HepG2 (cell line): ENCODE results near the gene SLC43A1. TPM values are rescaled to one million over a fixed set of nuclear protein-coding genes. Genes with fewer than 3 reads are reported as not detected.

Experiments used
- NFYC ChIP-seq: IDR thresholded peaks from 2 replicates; pipeline ENCODE4 v1.6.1; 2016; ENCODE audit warnings: missing genetic modification reagents, missing compliant biosample characterization
- RCOR2 ChIP-seq: IDR thresholded peaks from 2 replicates; pipeline ENCODE4 v1.6.1; 2016; ENCODE audit warnings: missing biosample characterization, missing genetic modification reagents
- RFXANK ChIP-seq: IDR thresholded peaks from 2 replicates; pipeline ENCODE4 v1.6.1; 2016
- SOX13 ChIP-seq, 3 experiments: fragments of 450-650 bp in 1 of 3; sonication (generic) in 1 of 3; formaldehyde crosslinking in 1 of 3; IDR thresholded peaks in 2 of 3; conservative IDR thresholded peaks in 1 of 3; 2 replicates each; pipeline versions ENCODE4 v1.5.0 to v1.6.1; 2016 to 2020; ENCODE audit warnings: antibody characterized with exemption in 1 of 3, mild to moderate bottlenecking in 1 of 3, missing compliant biosample characterization in 1 of 3, missing genetic modification reagents in 1 of 3, moderate library complexity in 1 of 3
- TBL1XR1 ChIP-seq: fragments of 150-350 bp; IDR thresholded peaks from 2 replicates; pipeline ENCODE4 v1.6.1; 2014; ENCODE audit warnings: borderline replicate concordance, low read length; ENCODE audit not compliant: partially characterized antibody
- TOE1 ChIP-seq: sonication (generic); formaldehyde crosslinking; IDR thresholded peaks from 2 replicates; pipeline ENCODE4 v1.4.0; 2020; ENCODE audit warnings: mild to moderate bottlenecking, missing genetic modification reagents
- ZNF530 ChIP-seq: sonication (generic); formaldehyde crosslinking; IDR thresholded peaks from 2 replicates; pipeline ENCODE4 v1.5.0; 2020; ENCODE audit warnings: low read depth, mild to moderate bottlenecking, missing genetic modification reagents
- polyA plus RNA-seq, 8 experiments: library from polyadenylated mRNA; depleted of rRNA in 3 of 8; stranded (reverse) in 7 of 8; unstranded in 1 of 8; fragments of >200 nt; fragmentation: Illumina TruSeq in 4 of 8; extraction: Trizol in 4 of 8; gene quantifications; 2 replicates each; pipeline versions ENCODE4 v1.2.1 to v1.2.3, GENCODE V29; 2011 to 2016; ENCODE audit warnings: low read depth in 4 of 8, missing spikeins in 1 of 8, mixed read lengths in 1 of 8; ENCODE audit not compliant: insufficient read depth in 1 of 8
- total RNA-seq, 5 experiments: library from RNA; depleted of rRNA; stranded (reverse); fragments of >200 nt; fragmentation: Illumina TruSeq; extraction: Trizol; gene quantifications; 2 replicates each; pipeline ENCODE4 v1.2.3, GENCODE V29; 2016; ENCODE audit warnings: low read depth in 1 of 5
- TF ChIP-seq, protein P1 (sequence below): sonication (generic); formaldehyde crosslinking; IDR thresholded peaks from 2 replicates; pipeline ENCODE4 v1.5.0; 2020; ENCODE audit warnings: missing genetic modification reagents
- TF ChIP-seq, protein P2 (sequence below): sonication (generic); formaldehyde crosslinking; IDR thresholded peaks from 2 replicates; pipeline ENCODE4 v1.5.0; 2020; ENCODE audit warnings: missing genetic modification reagents
- TF ChIP-seq, protein P3 (sequence below): sonication (generic); formaldehyde crosslinking; IDR thresholded peaks from 2 replicates; pipeline ENCODE4 v1.4.0; 2020; ENCODE audit warnings: missing genetic modification reagents
- TF ChIP-seq, protein P4 (sequence below): sonication (generic); formaldehyde crosslinking; IDR thresholded peaks from 2 replicates; pipeline ENCODE4 v1.5.1; 2020; ENCODE audit warnings: missing genetic modification reagents, mild to moderate bottlenecking, borderline replicate concordance
- TF ChIP-seq, protein P5 (sequence below): sonication (generic); formaldehyde crosslinking; IDR thresholded peaks from 2 replicates; pipeline ENCODE4 v1.4.0; 2020; ENCODE audit warnings: missing genetic modification reagents
- TF ChIP-seq, protein P6 (sequence below): sonication (generic); formaldehyde crosslinking; IDR thresholded peaks from 2 replicates; pipeline ENCODE4 v1.4.0; 2020; ENCODE audit warnings: low read depth, missing genetic modification reagents

SLC43A1 gene
- total and polyA plus RNA-seq, 2 of the 13 experiments (the other 11 are each of a cell fraction or from before 2014, with no cell fraction given), result 72.3 to 87.6 TPM

DNA sequence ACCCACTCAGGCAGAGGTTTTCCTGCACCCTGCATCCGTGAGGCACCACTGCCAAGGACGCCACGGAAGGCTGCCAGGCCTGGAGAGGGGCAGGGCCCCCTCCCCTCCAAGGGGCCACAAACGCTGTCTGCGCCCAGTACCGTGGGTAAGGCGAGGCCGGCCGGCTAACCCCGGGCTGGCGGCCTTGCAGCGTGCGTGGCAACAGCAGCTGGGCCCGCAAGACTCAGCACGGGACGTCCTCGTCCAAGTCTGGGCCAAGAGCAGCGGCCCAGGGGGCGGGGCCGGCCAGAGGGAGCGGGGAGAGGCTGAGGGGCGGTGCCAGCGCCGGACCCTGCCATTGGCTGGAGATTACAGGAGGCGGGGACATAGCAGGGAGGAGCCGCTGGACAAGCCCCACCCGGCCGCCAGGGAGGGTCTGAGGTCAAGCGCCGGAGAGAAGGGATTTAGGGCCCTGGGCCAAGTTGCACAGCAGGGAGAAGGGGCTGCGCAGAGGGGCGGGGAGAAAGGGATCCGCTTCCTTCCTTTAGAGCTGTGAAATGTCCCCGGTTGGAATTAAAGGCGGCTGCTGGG lies 16.0 kb downstream of the SLC43A1 start (continued):
- TF ChIP-seq SOX13 (IDR thresholded peaks at IDR 0.05) (no peak; the same call in 1 of the 2 replicates), SOX13 (CRISPR knock-in tag; conservative IDR thresholded peaks at IDR 0.05 in 1 of 2, IDR thresholded peaks at IDR 0.05 in 1 of 2) (peak in 1 of 2 experiments; percentile 8; a peak in 1 of 4 replicates), RFXANK (CRISPR knock-in tag) (no peak), TOE1 (CRISPR knock-in tag) (no peak), TBL1XR1 (no peak), NFYC (CRISPR knock-in tag) (peak; percentile 67), RCOR2 (CRISPR knock-in tag) (no peak), ZNF530 (CRISPR knock-in tag) (no peak)
- TF ChIP-seq, protein P1, sequence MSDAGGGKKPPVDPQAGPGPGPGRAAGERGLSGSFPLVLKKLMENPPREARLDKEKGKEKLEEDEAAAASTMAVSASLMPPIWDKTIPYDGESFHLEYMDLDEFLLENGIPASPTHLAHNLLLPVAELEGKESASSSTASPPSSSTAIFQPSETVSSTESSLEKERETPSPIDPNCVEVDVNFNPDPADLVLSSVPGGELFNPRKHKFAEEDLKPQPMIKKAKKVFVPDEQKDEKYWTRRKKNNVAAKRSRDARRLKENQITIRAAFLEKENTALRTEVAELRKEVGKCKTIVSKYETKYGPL (CRISPR knock-in tag), result no peak
- TF ChIP-seq, protein P2, sequence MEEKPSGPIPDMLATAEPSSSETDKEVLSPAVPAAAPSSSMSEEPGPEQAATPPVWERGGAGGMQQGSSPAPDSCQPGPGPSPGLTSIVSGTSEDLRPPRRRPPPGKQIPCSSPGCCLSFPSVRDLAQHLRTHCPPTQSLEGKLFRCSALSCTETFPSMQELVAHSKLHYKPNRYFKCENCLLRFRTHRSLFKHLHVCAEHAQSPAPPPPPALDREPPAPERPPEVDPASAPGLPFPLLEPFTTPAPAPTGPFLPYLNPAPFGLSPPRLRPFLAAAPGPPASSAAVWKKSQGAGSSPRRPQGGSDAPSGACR (CRISPR knock-in tag), result no peak
- TF ChIP-seq, protein P3, sequence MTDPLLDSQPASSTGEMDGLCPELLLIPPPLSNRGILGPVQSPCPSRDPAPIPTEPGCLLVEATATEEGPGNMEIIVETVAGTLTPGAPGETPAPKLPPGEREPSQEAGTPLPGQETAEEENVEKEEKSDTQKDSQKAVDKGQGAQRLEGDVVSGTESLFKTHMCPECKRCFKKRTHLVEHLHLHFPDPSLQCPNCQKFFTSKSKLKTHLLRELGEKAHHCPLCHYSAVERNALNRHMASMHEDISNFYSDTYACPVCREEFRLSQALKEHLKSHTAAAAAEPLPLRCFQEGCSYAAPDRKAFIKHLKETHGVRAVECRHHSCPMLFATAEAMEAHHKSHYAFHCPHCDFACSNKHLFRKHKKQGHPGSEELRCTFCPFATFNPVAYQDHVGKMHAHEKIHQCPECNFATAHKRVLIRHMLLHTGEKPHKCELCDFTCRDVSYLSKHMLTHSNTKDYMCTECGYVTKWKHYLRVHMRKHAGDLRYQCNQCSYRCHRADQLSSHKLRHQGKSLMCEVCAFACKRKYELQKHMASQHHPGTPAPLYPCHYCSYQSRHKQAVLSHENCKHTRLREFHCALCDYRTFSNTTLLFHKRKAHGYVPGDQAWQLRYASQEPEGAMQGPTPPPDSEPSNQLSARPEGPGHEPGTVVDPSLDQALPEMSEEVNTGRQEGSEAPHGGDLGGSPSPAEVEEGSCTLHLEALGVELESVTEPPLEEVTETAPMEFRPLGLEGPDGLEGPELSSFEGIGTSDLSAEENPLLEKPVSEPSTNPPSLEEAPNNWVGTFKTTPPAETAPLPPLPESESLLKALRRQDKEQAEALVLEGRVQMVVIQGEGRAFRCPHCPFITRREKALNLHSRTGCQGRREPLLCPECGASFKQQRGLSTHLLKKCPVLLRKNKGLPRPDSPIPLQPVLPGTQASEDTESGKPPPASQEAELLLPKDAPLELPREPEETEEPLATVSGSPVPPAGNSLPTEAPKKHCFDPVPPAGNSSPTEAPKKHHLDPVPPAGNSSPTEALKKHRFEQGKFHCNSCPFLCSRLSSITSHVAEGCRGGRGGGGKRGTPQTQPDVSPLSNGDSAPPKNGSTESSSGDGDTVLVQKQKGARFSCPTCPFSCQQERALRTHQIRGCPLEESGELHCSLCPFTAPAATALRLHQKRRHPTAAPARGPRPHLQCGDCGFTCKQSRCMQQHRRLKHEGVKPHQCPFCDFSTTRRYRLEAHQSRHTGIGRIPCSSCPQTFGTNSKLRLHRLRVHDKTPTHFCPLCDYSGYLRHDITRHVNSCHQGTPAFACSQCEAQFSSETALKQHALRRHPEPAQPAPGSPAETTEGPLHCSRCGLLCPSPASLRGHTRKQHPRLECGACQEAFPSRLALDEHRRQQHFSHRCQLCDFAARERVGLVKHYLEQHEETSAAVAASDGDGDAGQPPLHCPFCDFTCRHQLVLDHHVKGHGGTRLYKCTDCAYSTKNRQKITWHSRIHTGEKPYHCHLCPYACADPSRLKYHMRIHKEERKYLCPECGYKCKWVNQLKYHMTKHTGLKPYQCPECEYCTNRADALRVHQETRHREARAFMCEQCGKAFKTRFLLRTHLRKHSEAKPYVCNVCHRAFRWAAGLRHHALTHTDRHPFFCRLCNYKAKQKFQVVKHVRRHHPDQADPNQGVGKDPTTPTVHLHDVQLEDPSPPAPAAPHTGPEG (CRISPR knock-in tag), result no peak
- TF ChIP-seq, protein P4, sequence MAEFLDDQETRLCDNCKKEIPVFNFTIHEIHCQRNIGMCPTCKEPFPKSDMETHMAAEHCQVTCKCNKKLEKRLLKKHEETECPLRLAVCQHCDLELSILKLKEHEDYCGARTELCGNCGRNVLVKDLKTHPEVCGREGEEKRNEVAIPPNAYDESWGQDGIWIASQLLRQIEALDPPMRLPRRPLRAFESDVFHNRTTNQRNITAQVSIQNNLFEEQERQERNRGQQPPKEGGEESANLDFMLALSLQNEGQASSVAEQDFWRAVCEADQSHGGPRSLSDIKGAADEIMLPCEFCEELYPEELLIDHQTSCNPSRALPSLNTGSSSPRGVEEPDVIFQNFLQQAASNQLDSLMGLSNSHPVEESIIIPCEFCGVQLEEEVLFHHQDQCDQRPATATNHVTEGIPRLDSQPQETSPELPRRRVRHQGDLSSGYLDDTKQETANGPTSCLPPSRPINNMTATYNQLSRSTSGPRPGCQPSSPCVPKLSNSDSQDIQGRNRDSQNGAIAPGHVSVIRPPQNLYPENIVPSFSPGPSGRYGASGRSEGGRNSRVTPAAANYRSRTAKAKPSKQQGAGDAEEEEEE (CRISPR knock-in tag), result no peak
- TF ChIP-seq, protein P5, sequence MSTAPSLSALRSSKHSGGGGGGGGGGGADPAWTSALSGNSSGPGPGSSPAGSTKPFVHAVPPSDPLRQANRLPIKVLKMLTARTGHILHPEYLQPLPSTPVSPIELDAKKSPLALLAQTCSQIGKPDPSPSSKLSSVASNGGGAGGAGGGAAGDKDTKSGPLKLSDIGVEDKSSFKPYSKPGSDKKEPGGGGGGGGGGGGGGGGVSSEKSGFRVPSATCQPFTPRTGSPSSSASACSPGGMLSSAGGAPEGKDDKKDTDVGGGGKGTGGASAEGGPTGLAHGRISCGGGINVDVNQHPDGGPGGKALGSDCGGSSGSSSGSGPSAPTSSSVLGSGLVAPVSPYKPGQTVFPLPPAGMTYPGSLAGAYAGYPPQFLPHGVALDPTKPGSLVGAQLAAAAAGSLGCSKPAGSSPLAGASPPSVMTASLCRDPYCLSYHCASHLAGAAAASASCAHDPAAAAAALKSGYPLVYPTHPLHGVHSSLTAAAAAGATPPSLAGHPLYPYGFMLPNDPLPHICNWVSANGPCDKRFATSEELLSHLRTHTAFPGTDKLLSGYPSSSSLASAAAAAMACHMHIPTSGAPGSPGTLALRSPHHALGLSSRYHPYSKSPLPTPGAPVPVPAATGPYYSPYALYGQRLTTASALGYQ (CRISPR knock-in tag), result no peak
- TF ChIP-seq, protein P6, sequence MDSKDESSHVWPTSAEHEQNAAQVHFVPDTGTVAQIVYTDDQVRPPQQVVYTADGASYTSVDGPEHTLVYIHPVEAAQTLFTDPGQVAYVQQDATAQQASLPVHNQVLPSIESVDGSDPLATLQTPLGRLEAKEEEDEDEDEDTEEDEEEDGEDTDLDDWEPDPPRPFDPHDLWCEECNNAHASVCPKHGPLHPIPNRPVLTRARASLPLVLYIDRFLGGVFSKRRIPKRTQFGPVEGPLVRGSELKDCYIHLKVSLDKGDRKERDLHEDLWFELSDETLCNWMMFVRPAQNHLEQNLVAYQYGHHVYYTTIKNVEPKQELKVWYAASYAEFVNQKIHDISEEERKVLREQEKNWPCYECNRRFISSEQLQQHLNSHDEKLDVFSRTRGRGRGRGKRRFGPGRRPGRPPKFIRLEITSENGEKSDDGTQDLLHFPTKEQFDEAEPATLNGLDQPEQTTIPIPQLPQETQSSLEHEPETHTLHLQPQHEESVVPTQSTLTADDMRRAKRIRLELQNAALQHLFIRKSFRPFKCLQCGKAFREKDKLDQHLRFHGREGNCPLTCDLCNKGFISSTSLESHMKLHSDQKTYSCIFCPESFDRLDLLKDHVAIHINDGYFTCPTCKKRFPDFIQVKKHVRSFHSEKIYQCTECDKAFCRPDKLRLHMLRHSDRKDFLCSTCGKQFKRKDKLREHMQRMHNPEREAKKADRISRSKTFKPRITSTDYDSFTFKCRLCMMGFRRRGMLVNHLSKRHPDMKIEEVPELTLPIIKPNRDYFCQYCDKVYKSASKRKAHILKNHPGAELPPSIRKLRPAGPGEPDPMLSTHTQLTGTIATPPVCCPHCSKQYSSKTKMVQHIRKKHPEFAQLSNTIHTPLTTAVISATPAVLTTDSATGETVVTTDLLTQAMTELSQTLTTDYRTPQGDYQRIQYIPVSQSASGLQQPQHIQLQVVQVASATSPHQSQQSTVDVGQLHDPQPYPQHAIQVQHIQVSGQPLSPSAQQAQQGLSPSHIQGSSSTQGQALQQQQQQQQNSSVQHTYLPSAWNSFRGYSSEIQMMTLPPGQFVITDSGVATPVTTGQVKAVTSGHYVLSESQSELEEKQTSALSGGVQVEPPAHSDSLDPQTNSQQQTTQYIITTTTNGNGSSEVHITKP (CRISPR knock-in tag), result 0 out of 2 replicates have a peak, but pooled peaks have one; percentile 53
